Measurements from ENCODE around the gene CDH12. TPM values are rescaled to one million over a fixed set of nuclear protein-coding genes. Genes with fewer than 3 reads are reported as not detected.
"Not testable (repeated sequence)": the region's sequence is repeated elsewhere in the genome, so short reads cannot be mapped to it uniquely, and the experiment has no call there.

CDH12 gene
- not detected for polyA plus RNA-seq (2012; ENCODE audit: low read depth, missing spikeins)

DNA sequence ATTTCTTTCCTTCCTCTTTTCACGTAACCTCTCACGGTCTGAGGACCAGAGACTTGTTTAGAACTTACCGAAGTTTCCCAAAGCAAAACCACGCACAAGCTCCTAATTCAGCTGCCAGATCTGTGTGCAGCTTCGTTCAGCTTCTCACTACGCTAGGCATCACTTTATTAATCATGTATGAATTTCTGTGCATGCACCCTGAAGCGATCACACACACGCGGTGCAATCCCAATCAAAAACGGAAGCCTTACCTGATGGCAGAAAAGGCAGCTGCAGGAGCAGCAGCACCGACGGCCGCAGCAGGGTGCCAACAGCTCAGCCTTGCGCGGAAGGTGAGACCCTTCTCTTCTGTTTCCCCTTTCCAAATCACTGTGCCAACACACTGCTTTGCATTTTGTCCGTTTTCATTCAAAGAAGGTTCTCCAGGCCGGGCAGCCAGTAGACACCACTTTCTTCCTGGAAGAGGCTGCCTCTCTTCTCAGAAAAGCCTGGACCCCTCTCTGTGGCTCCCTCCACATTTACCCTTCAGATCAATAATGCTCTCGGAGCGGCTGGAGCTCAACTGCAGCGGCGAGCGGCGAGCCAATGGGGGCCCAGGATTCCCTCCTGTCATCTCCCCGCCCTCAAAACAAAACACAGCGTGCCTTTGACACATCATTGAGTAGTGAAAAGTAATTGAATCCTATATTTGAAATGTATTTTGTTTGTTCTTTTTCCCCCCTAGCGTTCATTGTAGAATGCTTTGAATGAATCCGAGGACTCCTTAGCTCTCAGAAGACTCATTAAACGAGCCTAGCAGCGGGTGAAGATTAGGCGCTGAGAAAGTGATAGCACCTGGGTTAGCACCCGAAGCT is at the start of gene CDH12:
Gene CDH12 (minus strand): TSS at position 538 of the 854 bp plus-strand sequence.
- TF ChIP-seq POLR2A (IDR thresholded peaks at IDR 0.05; ENCODE audit: low read depth, low read length) (no peak), TAF1 (IDR thresholded peaks at IDR 0.05; ENCODE audit: low read depth, low read length) (no peak), POLR2AphosphoS5 (IDR thresholded peaks at IDR 0.05; ENCODE audit: low read depth, low read length) (no peak), SPI1 (IDR thresholded peaks at IDR 0.05; ENCODE audit: low read depth, low read length) (no peak), POU2F2 (IDR thresholded peaks at IDR 0.05; ENCODE audit: low read depth, low read length) (no peak), PAX5 (IDR thresholded peaks at IDR 0.05; ENCODE audit: insufficient read depth, low read length, severe bottlenecking) (no peak)
- DNase-seq (ENCODE audit: insufficient read length, low spot score): no peak
- FAIRE-seq: no peak

GRCh38 chr5:22901885-22902284 is 48.7 kb upstream of the CDH12 start:
- TF ChIP-seq POU2F2 (IDR thresholded peaks at IDR 0.05; ENCODE audit: low read depth, low read length) (no peak), PAX5 (IDR thresholded peaks at IDR 0.05; ENCODE audit: insufficient read depth, low read length, severe bottlenecking) (no peak)
- FAIRE-seq: no peak
- no peak for DNase-seq (ENCODE audit: insufficient read length, low spot score)

GRCh38 chr5:22900801-22901310 is 47.7 kb upstream of the CDH12 start:
- TF ChIP-seq SPI1 (IDR thresholded peaks at IDR 0.05; ENCODE audit: low read depth, low read length): no peak
- no peak for TF ChIP-seq PAX5 (IDR thresholded peaks at IDR 0.05; ENCODE audit: insufficient read depth, low read length, severe bottlenecking)
- no peak for TF ChIP-seq POU2F2 (IDR thresholded peaks at IDR 0.05; ENCODE audit: low read depth, low read length)
- TF ChIP-seq TAF1 (IDR thresholded peaks at IDR 0.05; ENCODE audit: low read depth, low read length): no peak
- no peak for TF ChIP-seq POLR2A (IDR thresholded peaks at IDR 0.05; ENCODE audit: low read depth, low read length)
- no peak for TF ChIP-seq POLR2AphosphoS5 (IDR thresholded peaks at IDR 0.05; ENCODE audit: low read depth, low read length)
- no peak for FAIRE-seq
- DNase-seq (ENCODE audit: insufficient read length, low spot score): no peak

- no peak for TF ChIP-seq SPI1 (IDR thresholded peaks at IDR 0.05; ENCODE audit: low read depth, low read length)
- TF ChIP-seq POLR2AphosphoS5 (IDR thresholded peaks at IDR 0.05; ENCODE audit: low read depth, low read length): no peak
- TF ChIP-seq TAF1 (IDR thresholded peaks at IDR 0.05; ENCODE audit: low read depth, low read length): no peak
- TF ChIP-seq PAX5 (IDR thresholded peaks at IDR 0.05; ENCODE audit: insufficient read depth, low read length, severe bottlenecking): no peak
- TF ChIP-seq POLR2A (IDR thresholded peaks at IDR 0.05; ENCODE audit: low read depth, low read length): no peak
- no peak for TF ChIP-seq POU2F2 (IDR thresholded peaks at IDR 0.05; ENCODE audit: low read depth, low read length)
- FAIRE-seq (no peak), DNase-seq (ENCODE audit: insufficient read length, low spot score) (no peak)
Observed at GRCh38 chr5:22899341-22899740, 46.2 kb upstream of the CDH12 start.

DNA sequence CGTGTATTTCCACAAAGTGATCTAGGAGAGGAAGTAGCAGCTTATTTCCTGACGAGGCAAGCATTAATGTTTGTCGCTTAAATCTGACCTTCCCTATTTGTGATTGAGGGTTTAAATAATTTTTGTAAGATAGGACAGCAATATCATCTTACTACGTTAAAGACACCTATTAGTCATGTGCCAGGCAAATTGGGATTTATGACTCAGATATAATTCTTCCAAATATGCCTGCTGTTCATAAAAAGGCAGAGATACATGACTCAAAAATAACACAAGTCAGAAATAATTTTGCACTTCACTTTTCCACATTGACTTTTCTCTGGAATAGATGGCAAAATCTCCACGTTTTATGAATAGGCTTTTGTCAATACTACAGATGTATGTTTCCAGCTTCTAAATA is 43.0 kb upstream of the CDH12 start:
- no peak for TF ChIP-seq TAF1 (IDR thresholded peaks at IDR 0.05; ENCODE audit: low read depth, low read length)
- no peak for TF ChIP-seq POLR2AphosphoS5 (IDR thresholded peaks at IDR 0.05; ENCODE audit: low read depth, low read length)
- no peak for TF ChIP-seq SPI1 (IDR thresholded peaks at IDR 0.05; ENCODE audit: low read depth, low read length)
- no peak for TF ChIP-seq POU2F2 (IDR thresholded peaks at IDR 0.05; ENCODE audit: low read depth, low read length)
- TF ChIP-seq POLR2A (IDR thresholded peaks at IDR 0.05; ENCODE audit: low read depth, low read length): no peak
- no peak for TF ChIP-seq PAX5 (IDR thresholded peaks at IDR 0.05; ENCODE audit: insufficient read depth, low read length, severe bottlenecking)
- DNase-seq (ENCODE audit: insufficient read length, low spot score) (no peak), FAIRE-seq (no peak)

DNA sequence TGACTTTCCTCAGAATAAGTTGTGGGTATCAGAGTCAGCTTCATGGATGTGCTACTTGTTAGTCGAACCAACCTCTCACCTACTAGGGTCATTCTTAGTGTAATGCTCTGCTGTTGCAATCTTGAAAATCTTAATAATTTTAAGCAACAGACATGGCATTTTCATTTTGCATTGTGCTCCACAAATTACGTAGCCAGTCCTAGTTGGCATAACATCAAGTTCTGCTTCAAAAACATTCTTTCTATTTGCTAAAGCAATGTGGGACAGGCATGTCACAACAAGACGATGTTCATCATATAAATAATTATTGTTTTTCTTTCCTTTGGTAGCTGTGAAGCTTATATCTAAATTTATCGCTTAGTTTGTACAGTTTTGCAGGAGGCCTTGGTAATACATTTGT is 39.3 kb upstream of the CDH12 start:
- DNase-seq (ENCODE audit: insufficient read length, low spot score) (no peak), FAIRE-seq (no peak)
- TF ChIP-seq SPI1 (IDR thresholded peaks at IDR 0.05; ENCODE audit: low read depth, low read length) (no peak), POLR2A (IDR thresholded peaks at IDR 0.05; ENCODE audit: low read depth, low read length) (no peak), POLR2AphosphoS5 (IDR thresholded peaks at IDR 0.05; ENCODE audit: low read depth, low read length) (no peak), POU2F2 (IDR thresholded peaks at IDR 0.05; ENCODE audit: low read depth, low read length) (no peak), TAF1 (IDR thresholded peaks at IDR 0.05; ENCODE audit: low read depth, low read length) (no peak), PAX5 (IDR thresholded peaks at IDR 0.05; ENCODE audit: insufficient read depth, low read length, severe bottlenecking) (no peak)

DNA sequence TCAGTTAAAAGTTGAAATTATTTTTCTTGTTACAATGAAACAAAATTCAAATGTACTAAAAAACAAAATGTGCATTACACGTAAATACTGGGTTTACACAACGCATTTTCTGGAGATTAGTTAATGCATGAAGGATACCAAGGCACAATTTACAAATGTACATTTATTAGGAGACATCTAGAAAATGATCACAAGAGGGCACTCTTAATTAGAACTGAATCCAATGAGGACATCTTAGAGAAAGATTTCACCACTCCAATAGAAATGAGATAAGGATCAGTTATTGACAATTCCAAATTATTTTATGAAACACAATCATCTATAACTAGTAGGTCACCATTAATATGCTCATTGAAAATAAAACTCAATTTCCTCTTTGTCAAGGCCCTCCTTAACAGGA is 36.6 kb upstream of the CDH12 start:
- TF ChIP-seq POLR2A (IDR thresholded peaks at IDR 0.05; ENCODE audit: low read depth, low read length) (no peak), SPI1 (IDR thresholded peaks at IDR 0.05; ENCODE audit: low read depth, low read length) (no peak), POLR2AphosphoS5 (IDR thresholded peaks at IDR 0.05; ENCODE audit: low read depth, low read length) (no peak), TAF1 (IDR thresholded peaks at IDR 0.05; ENCODE audit: low read depth, low read length) (no peak), PAX5 (IDR thresholded peaks at IDR 0.05; ENCODE audit: insufficient read depth, low read length, severe bottlenecking) (no peak), POU2F2 (IDR thresholded peaks at IDR 0.05; ENCODE audit: low read depth, low read length) (no peak)
- DNase-seq (ENCODE audit: insufficient read length, low spot score): no peak
- FAIRE-seq: no peak

DNA sequence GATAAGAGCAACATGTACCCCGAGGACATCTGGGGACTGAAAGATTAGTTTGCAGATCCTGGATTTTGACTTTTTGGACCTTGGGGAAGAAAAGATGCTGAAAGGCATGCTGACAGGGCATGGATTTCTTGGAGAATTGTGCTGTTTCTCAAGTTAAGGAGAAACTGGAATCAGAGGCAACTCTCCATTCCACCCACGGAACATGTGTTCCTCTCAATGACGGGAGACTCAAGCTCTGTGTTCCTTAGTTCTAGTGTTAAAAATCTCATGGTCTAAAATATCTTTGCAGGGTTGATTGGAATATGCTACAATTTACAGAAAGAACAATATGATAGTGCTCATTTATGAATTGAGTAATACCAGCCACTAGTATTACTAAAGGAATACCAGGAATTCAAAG is 34.4 kb upstream of the CDH12 start:
- TF ChIP-seq SPI1 (IDR thresholded peaks at IDR 0.05; ENCODE audit: low read depth, low read length) (no peak), POLR2AphosphoS5 (IDR thresholded peaks at IDR 0.05; ENCODE audit: low read depth, low read length) (no peak), PAX5 (IDR thresholded peaks at IDR 0.05; ENCODE audit: insufficient read depth, low read length, severe bottlenecking) (no peak), POLR2A (IDR thresholded peaks at IDR 0.05; ENCODE audit: low read depth, low read length) (no peak), POU2F2 (IDR thresholded peaks at IDR 0.05; ENCODE audit: low read depth, low read length) (no peak), TAF1 (IDR thresholded peaks at IDR 0.05; ENCODE audit: low read depth, low read length) (no peak)
- DNase-seq (ENCODE audit: insufficient read length, low spot score) (no peak), FAIRE-seq (no peak)

DNA sequence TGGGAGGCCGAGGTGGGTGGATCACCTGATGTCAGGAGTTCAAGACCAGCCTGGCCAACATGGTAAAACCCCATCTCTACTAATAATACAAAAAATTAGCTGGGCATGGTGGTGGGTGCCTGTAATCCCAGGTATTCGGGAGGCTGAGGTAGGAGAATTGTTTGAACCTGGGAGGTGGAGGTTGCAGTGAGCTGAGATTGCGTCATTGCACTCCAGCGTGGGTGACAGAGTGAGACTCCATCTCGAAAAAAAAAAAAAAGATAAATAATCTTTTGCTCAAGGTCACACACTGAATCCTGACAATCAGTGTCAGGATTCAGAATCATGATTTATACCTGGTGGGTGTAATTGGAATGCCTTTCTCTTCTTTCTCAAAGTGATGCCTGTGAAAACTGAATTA is 5.8 kb upstream of the CDH12 start:
- not testable (repeated sequence) for DNase-seq (ENCODE audit: insufficient read length, low spot score); FAIRE-seq

DNA sequence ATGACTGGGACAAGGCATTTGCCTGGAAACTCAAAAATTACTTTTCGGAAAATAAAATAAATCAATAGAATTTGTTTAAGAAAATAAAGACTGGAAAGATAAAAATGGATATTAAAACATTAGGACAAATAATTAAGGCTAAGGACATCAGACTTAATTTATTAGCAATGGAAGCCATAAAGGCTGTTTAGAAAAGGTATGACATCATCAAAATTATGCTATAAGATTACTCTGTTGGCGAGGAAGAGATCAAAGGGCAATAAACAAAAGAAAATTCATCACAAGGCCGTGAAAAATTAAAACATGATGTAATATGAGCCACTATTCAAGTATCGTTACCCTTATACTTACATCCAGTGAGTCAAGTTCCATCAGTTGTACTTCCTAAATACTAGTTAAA is 2.7 kb upstream of the CDH12 start:
- DNase-seq (ENCODE audit: insufficient read length, low spot score) (no peak), FAIRE-seq (no peak)
- TF ChIP-seq PAX5 (IDR thresholded peaks at IDR 0.05; ENCODE audit: insufficient read depth, low read length, severe bottlenecking): no peak
- no peak for TF ChIP-seq TAF1 (IDR thresholded peaks at IDR 0.05; ENCODE audit: low read depth, low read length)
- no peak for TF ChIP-seq POLR2A (IDR thresholded peaks at IDR 0.05; ENCODE audit: low read depth, low read length)
- TF ChIP-seq POU2F2 (IDR thresholded peaks at IDR 0.05; ENCODE audit: low read depth, low read length): no peak
- no peak for TF ChIP-seq SPI1 (IDR thresholded peaks at IDR 0.05; ENCODE audit: low read depth, low read length)
- no peak for TF ChIP-seq POLR2AphosphoS5 (IDR thresholded peaks at IDR 0.05; ENCODE audit: low read depth, low read length)

Measured in GM12891 (cell line).